GM21717 (cell line): ENCODE data around the gene GET4.

ENCODE experiments used
- ATAC-seq: cut with Tn5 transposase; IDR thresholded peaks from one replicate; pipeline ENCODE4 v1.9.1; 2021; ENCODE audit warnings: mild to moderate bottlenecking, moderate library complexity; ENCODE audit not compliant: unreplicated experiment

GET4 gene, protein sequence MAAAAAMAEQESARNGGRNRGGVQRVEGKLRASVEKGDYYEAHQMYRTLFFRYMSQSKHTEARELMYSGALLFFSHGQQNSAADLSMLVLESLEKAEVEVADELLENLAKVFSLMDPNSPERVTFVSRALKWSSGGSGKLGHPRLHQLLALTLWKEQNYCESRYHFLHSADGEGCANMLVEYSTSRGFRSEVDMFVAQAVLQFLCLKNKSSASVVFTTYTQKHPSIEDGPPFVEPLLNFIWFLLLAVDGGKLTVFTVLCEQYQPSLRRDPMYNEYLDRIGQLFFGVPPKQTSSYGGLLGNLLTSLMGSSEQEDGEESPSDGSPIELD

DNA sequence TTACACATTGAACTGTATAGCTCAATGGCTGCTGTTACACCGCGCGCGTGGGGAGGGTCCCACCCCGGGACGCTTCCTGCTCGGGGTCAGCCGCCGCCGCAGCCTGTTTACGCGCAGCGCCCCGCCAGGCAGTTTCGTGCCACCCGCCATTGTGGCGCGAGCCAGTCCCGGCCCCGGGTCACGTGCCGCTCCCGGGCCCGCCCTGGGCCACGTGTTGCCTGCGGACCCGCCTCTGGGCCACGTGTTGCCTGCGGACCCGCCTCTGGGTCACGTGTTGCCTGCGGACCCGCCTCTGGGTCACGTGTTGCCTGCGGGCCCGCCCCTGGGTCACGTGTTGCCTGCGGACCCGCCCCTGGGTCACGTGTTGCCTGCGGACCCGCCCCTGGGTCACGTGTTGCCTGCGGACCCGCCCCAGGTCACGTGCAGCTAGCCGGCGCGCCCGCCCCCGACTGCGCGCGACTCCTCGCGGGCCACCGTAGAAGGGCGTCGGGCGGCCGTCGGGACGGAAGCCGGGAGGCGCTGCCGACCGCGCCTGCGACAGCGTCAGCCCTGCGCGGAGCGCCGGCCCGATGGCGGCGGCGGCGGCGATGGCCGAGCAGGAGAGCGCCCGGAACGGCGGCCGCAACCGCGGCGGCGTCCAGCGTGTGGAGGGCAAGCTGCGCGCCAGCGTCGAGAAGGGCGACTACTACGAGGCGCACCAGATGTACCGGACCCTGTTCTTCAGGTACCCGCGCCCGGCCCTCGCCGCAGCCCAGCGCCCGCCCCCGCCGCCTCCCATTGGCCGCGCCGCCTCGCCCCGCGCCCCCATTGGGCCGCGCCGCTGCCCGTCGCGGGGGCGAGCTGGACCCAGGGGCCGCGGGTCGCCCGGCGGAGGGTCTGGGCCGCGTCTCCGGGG is at the start of gene GET4:
Gene GET4, plus strand, starts transcription at position 478 of the 895 bp plus-strand sequence. Its CDS starts 92 bp downstream, at position 570.
- ATAC-seq: peak; percentile 63

DNA sequence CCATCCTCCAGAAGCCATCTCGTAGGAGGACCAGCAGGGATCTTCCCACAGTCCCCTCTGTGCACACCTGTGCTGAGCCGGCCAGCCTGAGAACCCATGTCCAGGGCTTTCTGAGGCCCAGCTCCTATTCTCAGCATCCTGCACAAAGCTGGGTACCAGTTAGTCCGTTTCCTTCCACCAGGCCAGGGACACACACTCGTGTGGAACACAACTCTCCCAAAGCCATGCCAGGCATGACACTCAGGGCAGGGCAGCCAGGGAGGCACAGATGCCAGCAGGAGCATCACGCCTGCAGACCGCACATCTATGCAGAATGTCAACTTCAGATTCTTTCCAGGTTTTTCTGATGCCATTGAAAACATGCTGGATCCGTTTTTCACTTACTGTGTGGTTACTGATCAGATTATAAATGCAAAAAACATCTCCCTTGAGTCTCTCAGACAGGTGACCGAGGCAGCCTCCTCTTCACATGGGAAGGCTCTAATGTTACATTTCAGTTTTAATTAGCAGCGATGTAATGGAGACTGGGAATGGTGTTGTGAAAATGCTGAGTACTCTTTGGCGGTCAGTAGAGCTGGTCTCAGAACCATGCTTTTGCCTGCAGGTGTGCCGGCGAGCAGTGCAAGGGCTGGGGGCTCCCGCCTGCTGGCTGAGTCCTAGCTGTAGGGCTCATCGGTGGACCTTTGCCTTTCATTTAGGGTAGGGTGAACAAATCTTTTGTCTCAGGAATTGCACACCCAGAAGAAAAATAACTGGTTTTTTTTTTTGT is 47.4 kb upstream of the GET4 start:
- no peak for ATAC-seq

DNA sequence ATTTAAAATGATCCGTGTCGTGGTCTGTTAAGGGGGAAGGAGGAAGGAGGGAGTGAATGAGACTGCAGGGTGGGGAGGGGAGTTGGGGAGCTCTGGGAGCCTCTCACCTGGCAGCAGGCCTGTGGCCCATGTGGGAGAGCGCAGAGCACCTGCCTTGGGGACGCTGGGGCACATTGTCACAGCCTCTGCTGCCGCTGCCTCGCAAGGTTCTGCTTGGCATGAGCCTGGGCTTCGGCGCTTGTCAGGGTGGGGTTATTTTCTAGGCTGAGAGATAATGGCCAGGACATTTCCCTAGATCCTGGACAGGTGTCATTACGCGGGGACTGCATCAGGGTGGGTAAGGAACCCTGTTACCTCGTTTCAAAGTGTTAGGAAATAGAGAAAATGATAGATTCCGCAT is 46.3 kb upstream of the GET4 start:
- no peak for ATAC-seq

DNA sequence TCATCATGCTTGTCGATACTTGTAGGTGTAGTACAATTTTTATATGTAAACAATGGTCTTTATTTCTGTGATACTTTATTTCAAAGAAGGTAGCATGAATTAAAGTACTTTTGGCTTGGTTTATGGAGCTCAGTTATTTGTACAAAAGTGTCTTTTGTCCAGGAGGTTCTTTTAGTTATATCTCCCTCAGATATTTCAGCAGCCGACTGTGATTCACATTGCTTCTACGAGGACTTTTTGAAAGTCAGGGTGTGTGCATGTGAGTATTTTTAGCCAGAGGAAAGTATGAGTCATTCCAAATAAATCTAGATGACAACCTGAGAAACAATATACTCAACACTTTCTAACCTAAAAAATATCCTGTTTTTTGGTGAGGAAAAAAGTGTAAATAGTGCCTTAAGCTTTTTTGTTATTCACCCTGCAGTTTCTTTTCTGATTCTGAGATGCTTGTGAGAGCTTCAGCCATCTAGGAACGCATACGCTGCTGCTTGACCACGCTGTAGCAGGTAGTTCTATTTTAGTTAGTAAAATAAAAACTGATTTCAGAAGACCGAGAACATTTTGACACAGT is 44.7 kb upstream of the GET4 start:
- ATAC-seq: peak; percentile 68

DNA sequence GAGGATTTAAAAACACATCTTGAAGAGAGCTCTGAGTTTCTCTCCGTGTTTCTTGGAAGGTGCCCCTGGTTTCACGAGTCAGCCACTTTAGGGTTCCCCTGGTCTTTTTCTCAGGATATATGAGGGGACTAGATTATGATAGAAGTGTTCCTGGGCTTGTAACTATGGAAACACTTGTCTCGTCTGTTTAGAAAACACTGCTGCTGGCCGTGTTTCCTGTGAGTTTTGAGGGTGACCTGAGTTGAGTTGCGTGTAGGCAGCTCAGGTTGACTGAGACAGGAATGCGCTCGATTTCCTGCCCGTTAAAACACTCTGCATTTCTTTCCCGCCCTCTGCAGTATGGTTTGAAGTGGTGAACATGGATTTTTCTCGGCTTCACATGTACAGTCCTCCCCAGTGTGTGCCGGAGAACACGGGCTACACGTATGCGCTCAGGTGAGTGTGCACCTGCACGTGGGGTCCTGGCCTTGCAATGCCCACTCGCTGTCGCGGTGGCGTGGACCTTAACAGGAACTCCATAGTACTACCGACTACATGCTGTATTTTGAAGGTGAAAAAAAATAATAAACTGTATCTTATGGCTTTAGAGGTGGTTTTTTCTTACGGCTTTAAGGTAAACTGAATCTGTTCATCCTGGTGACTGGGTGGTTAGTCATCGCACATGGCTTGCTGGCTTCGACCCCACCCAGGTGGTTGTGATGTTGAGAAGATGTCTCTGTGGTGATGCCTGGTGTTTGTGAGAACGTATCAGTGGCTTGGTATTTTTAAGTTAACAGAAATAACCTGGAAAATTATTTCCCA is 44.0 kb upstream of the GET4 start, which contains the start of gene SUN1:
Gene SUN1, plus strand, starts transcription at position 310 of the 801 bp plus-strand sequence. Its CDS starts 49 bp downstream, at position 359.
- peak; percentile 37 for ATAC-seq

DNA sequence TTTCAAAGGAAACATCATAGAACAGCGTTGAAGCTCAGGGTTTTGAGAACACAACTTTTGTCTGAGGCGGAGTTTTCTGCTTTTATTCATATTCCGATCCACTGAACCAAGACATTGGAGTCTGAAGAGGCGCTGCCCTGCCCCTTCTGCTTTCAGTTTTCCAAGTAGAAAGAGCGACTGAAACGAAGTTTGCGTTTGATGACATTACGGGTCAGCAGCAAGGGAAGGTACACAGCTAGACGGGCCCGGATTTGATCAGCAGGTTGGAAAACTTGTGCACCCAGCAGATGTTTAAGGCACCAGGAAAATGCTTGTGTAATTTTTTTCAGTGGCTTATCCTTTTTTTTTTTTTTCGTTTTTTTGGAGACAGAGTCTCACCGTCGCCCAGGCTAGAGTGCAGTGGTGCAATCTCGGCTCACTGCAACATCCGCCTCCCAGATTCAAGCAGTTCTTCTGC is 43.4 kb upstream of the GET4 start:
- ATAC-seq: no peak

DNA sequence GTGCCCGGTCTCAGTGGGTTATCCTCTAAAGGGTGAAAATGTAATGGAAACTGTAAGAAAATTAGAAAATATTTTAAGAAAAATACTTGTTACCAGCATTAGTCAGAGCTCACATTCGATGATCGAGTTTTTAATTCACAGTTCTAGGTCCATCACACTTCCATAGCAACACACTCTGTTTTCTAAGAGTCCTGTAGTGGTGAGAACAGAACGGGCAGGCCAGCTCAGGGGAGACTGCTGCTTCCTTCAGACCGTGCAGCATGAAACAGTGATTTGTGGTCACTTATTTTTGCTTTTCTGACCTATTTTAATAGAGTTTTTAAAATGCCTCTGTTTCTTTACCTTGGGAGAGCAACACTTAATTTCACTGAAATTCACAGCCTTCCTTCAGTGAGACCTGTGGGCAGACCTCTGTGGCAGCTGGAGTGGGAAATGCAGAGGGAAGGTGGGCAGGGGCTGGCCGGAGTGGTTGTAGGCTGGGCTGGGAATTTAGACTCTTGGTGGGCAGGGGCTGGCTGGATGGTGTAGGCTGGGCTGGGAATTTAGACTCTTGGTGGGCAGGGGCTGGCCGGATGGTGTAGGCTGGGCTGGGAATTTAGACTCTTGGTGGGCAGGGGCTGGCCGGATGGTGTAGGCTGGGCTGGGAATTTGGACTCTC is 42.6 kb upstream of the GET4 start:
- no peak for ATAC-seq

DNA sequence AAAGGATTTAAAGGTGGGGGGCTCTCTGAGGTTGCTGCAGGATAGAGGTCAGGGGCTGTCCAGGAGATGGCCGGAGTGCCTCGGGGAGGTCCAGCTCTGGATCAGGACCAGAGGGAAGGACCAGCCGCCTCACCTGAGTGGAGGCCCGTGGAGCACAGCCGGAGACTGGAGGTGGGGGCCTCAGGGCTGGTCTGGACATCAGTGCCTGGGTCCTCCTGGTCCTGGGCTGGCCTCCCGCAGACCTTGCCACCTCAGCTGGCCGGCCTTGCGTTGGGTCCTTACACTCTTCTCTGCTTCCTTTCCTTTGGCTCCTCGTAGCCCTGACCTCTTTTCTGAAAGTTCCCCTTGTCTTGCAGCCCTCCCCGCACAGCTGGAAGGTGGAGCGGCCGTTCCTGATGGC is 42.1 kb upstream of the GET4 start:
- no peak for ATAC-seq

DNA sequence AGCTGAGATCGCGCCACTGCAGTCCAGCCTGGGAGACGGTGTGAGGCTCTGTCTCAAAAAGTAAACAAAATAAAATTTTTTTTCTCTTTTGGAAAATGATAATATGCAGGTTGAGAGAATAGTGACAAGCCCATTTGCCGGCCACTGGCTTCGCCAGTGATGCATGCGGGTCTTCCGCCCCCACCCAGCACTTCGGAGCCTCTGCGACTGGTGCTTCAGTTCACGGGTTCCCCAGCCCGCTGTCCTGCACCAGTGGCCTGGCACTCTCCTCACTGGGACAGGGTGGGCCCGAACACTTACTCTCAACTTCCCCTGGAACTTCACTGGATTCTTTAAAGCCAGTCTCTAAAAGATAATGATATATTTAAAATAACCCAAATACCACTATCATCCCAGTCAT is 41.3 kb upstream of the GET4 start:
- ATAC-seq: no peak

DNA sequence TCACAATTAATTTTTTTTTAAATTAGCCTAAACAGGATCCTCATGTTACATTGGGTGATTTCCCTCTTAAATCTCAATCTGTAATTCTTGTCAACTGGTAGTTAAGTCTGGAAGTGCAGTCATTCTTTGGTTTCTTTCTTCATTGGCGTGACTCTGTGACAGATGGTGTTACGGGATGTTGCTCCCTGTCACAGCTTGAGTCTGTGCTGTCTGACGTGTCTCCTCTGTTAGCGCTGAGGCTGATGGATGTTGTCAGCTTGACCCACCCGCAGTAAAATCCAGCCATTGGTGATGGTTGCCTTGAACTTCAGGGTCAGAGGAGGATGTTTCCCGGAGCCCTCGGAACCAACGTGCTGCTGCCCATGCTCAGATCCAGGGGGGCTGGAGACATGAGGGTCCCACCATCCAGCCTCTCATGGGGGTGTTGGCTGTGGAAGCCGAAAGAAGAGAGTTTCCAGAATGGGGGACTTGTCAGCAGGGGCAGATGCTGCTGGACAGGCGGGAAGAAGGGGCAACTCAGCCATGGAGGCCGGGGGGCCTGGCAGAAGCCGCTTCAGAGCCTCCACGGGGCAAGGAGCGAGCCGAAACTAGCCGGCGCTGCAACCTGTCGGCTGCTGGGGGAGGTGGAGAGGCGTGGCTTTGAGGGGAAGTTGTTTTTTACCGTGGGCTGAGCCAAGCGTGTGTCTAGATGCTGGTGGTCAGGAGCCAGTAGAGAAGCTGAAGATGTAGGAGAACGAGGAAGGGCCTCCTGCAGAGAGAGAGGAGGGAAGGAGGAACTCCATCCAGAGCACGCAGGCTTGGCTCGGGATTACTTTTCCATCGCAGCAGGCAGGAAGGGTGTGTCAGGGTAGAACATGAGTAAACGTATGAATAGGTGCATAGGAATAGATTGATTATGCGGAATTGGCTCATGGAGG is 40.6 kb upstream of the GET4 start:
- no peak for ATAC-seq

DNA sequence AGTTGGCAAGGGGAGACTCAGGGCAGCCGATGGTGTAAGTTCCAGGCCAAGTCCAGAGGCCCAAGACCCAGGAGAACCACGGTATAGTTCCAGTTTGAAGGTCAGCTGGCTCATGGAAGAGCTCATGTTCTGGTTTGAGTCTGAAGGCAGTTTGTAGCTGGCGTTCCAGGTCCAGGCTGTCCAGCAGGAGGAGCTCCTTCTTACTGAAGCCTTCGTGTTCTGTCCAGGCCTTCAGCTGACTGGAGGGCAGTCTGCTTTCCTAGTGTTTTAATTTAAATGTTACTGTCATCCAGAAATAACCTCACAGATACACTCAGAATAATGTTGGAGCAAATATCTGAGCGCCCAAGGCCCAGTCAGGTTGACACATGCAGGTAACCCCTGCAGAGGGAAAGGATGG is 39.9 kb upstream of the GET4 start:
- ATAC-seq: no peak

DNA sequence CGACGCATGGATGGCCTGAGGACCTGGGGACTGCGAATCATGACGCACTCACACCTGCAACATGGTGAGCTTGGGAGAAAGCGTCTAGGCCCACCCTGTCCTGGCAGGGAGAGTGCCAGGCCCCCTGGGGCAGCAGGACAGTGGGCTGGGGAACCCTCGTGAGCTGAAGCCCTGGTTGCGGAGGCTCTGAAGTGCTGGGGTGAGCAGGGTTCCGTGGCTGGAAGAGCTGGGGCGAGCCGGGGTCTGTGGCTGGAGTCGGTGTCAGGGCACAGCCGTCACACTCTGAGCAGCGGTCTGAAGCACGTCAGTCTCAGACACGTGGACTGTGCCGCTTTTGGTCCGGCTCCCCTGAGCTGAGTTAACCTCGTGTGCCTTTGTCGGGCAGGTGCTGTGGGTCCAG is 39.4 kb upstream of the GET4 start:
- no peak for ATAC-seq

DNA sequence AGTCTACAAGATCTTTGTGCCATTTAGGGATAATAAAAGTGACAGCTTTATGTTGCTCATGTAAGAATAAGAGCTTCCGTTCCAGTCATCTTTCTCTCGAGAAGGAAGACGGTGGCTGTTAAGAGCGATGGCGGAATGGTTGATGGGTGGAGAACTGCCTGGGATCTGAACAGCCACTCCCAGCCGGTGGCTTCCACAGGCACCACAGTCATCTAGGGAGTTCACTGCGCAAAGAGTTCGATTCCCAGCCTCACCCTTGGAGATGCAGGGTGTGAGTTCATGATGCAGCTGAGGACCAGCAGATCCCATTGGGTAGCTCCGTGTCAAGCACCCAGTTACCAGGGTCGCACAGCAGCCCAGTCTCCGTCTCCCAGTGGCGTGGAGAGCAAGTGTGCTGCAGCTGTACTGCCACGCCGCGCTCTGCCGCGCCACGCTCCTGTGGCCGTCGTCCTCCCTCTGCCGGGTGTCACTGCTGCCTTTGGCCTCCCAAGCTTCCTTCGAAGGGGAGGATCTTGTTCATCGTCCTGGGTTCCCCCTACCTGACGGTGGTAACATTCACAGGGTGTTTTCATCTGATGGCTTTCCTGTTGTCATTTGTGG is 36.3 kb upstream of the GET4 start:
- no peak for ATAC-seq

DNA sequence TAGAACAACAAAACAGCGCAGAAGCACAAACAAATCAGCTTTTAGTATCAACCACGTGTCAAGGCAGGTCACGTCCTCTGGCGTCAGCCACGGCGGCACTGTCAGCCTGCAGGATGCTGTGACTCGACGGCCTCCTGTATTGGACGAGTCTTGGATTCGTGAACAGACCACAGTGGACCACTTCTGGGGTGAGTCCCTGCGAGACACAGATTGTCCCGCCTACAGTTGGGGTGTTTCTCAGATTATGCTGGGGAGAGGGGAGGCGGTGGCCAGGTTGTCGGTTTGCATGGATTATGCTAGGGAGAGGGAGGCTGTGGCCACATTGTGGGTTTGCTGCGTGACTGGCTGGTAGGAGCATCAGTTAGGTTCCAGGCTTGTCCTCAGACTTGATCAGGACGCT is 34.4 kb upstream of the GET4 start:
- no peak for ATAC-seq

DNA sequence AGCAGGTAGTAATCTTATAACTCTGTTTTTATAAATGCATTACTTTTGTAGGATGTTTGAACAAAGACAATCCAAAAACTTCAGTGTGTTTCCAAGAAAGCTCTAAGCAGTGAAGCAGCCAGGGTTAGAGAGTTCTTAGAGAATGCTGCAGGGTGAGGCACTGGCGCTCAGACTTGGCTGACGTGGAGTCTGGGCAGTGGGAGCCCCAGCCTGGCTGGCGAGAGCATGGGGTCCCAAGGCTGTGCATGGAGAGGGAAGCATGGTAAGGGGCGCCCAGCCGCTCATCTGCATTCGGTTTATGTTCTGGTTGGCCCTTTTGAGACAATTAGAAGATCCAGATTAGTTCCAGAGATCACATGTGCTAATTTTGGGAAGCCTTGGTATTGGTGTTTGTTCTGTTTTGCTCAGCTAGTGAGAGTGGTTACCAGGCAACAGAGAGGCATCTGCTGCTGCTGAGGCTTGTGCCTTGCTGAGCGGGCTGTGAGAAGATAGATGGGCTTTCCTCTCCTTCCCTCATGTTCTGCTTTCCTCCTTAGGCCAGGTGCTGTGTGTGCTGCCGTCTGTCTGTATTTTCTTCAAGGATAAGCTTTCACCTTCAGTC is 33.8 kb upstream of the GET4 start:
- ATAC-seq: no peak

DNA sequence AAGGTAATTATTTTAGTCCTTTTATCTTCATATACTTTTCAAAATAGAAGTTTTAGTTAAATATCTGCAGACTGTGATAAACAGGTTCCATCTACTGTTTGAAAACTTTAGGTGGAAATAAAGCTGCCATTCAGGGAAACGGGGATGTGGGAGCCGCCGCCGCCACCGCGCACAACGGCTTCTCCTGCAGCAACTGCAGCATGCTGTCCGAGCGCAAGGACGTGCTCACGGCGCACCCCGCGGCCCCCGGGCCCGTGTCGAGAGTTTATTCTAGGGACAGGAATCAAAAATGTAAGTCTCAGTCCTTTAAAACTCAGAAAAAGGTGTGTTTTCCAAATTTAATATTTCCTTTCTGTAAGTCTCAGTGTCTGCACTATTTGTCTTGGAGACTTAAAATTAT is 33.1 kb upstream of the GET4 start:
- ATAC-seq: no peak

DNA sequence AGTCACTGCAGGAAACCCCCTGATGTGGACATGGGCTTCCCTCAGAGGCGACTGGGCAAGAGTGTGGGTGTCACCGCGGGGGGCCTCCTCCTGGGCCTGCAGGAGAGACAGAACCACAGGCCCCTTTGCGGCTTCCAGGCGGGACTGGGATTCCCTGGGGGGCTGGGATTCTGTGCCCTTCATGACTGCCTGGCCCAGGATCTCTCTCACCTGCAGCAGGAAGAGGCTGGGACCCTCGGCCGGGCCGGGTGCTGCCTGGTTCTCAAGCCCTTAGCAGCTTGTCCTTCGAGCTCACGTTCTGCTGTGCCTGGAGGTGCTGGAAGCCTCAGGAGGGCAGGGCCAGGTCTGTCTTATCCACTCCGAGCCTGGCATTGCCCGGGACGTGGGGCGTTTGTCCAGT is 32.3 kb upstream of the GET4 start:
- ATAC-seq: no peak

DNA sequence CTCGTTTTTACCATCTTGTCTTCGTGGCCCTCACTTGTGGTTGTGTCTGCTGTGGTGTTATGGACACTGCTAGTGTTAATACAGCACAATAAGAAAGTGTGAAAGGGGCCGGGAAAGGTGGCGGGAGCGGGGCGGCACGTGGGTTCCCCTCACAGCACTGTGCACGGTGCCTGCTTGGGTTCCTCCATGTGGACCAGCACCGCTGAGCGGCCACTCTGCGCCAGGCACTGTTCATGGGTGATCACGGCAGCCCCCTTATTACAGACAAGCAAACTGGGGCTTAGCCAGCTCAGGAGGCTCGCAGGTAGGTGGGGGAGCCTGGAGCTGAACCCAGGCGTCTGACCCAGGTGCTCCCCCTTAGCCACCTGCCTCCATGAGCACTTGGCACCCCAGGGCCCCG is 31.8 kb upstream of the GET4 start:
- ATAC-seq: no peak
